ENCODE data around the gene CCSER1. TPM values are rescaled to one million over a fixed set of nuclear protein-coding genes. Genes with fewer than 3 reads are reported as not detected.
A peak's percentile ranks its signal among the peaks of the same experiment; 100 is the strongest.

CCSER1 gene
- total and polyA plus RNA-seq, 2 experiments from 2014 or later = 2.9 to 3.4 TPM

- Mint-ChIP-seq H3K4me1 (peaks cover 28% of the 10 kb centered on the region), H3K27ac (peak overlapping the region; percentile 74; the same call in 1 of the 2 replicates), H3K9me3 (no peaks in the 10 kb centered on the region), H3K27me3 (ENCODE audit: insufficient read depth, low read depth, poor library complexity) (no peaks in the 10 kb centered on the region), H3K36me3 (ENCODE audit: low read depth) (no peaks in the 10 kb centered on the region), H3K4me3 (no peak overlapping the region)
- no peaks in the 10 kb centered on the region for H3K9me2 ChIP-seq (ENCODE audit: insufficient read depth)
- peaks cover 24% of the 10 kb centered on the region; the same call in 1 of the 2 replicates for H3K4me1 ChIP-seq (ENCODE audit: insufficient read depth)
- peak; percentile 30 for DNase-seq (ENCODE audit: low spot score)
- ATAC-seq = peak; percentile 62
- H3F3A ChIP-seq (replicated peaks; ENCODE audit: low read depth) = no peaks in the 10 kb centered on the region
- no peak overlapping the region for H3K27ac ChIP-seq (ENCODE audit: low read depth)
- peak overlapping the region; percentile 3; the same call in 1 of the 2 replicates for H3K4me2 ChIP-seq
- no peaks in the 10 kb centered on the region for H3K79me2 ChIP-seq (replicated peaks; ENCODE audit: insufficient read depth)
- TF ChIP-seq POLR2AphosphoS5 (IDR thresholded peaks at IDR 0.05; ENCODE audit: low read depth) (no peak), ZNF462 (CRISPR knock-in tag; IDR thresholded peaks at IDR 0.05) (no peak), EZH2phosphoT487 (IDR thresholded peaks at IDR 0.05; ENCODE audit: unreplicated experiment) (no peak), CREB1 (CRISPR knock-in tag; IDR thresholded peaks at IDR 0.05; ENCODE audit: low read depth) (no peak), EZH2 (IDR thresholded peaks at IDR 0.05; ENCODE audit: low read depth, unreplicated experiment) (no peak), STAT1 (IDR thresholded peaks at IDR 0.05; ENCODE audit: unreplicated experiment) (no peak), NANOG (IDR thresholded peaks at IDR 0.05; ENCODE audit: borderline replicate concordance) (no peak), JUNB (IDR thresholded peaks at IDR 0.05; ENCODE audit: unreplicated experiment) (no peak), ZNF331 (CRISPR knock-in tag; IDR thresholded peaks at IDR 0.05; ENCODE audit: low read depth) (no peak), ZNF114 (CRISPR knock-in tag; IDR thresholded peaks at IDR 0.05) (no peak)
- TF ChIP-seq, protein P1, sequence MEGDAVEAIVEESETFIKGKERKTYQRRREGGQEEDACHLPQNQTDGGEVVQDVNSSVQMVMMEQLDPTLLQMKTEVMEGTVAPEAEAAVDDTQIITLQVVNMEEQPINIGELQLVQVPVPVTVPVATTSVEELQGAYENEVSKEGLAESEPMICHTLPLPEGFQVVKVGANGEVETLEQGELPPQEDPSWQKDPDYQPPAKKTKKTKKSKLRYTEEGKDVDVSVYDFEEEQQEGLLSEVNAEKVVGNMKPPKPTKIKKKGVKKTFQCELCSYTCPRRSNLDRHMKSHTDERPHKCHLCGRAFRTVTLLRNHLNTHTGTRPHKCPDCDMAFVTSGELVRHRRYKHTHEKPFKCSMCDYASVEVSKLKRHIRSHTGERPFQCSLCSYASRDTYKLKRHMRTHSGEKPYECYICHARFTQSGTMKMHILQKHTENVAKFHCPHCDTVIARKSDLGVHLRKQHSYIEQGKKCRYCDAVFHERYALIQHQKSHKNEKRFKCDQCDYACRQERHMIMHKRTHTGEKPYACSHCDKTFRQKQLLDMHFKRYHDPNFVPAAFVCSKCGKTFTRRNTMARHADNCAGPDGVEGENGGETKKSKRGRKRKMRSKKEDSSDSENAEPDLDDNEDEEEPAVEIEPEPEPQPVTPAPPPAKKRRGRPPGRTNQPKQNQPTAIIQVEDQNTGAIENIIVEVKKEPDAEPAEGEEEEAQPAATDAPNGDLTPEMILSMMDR (conservative IDR thresholded peaks at IDR 0.05; ENCODE audit: low read depth in 2 of 2) = no peak
- TF ChIP-seq, protein P2, sequence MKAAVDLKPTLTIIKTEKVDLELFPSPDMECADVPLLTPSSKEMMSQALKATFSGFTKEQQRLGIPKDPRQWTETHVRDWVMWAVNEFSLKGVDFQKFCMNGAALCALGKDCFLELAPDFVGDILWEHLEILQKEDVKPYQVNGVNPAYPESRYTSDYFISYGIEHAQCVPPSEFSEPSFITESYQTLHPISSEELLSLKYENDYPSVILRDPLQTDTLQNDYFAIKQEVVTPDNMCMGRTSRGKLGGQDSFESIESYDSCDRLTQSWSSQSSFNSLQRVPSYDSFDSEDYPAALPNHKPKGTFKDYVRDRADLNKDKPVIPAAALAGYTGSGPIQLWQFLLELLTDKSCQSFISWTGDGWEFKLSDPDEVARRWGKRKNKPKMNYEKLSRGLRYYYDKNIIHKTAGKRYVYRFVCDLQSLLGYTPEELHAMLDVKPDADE (IDR thresholded peaks at IDR 0.05) = no peak
- TF ChIP-seq, protein P3, sequence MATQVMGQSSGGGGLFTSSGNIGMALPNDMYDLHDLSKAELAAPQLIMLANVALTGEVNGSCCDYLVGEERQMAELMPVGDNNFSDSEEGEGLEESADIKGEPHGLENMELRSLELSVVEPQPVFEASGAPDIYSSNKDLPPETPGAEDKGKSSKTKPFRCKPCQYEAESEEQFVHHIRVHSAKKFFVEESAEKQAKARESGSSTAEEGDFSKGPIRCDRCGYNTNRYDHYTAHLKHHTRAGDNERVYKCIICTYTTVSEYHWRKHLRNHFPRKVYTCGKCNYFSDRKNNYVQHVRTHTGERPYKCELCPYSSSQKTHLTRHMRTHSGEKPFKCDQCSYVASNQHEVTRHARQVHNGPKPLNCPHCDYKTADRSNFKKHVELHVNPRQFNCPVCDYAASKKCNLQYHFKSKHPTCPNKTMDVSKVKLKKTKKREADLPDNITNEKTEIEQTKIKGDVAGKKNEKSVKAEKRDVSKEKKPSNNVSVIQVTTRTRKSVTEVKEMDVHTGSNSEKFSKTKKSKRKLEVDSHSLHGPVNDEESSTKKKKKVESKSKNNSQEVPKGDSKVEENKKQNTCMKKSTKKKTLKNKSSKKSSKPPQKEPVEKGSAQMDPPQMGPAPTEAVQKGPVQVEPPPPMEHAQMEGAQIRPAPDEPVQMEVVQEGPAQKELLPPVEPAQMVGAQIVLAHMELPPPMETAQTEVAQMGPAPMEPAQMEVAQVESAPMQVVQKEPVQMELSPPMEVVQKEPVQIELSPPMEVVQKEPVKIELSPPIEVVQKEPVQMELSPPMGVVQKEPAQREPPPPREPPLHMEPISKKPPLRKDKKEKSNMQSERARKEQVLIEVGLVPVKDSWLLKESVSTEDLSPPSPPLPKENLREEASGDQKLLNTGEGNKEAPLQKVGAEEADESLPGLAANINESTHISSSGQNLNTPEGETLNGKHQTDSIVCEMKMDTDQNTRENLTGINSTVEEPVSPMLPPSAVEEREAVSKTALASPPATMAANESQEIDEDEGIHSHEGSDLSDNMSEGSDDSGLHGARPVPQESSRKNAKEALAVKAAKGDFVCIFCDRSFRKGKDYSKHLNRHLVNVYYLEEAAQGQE (IDR thresholded peaks at IDR 0.05; ENCODE audit: unreplicated experiment) = no peak
- H3K4me3 ChIP-seq = no peak overlapping the region
- H3K36me3 ChIP-seq (ENCODE audit: insufficient read depth) = no peaks in the 10 kb centered on the region
- H2AFZ ChIP-seq = no peak overlapping the region
- H4K20me1 ChIP-seq (replicated peaks; ENCODE audit: insufficient read depth) = no peaks in the 10 kb centered on the region
- no peaks in the 10 kb centered on the region for H3K27me3 ChIP-seq (ENCODE audit: insufficient read depth)
Measured at GRCh38 chr4:90582087-90582486, 454.9 kb downstream of the CCSER1 start.
